Ectodermal cell (in vitro differentiated cells): Measurements from ENCODE around the gene SSTR3.
"Not testable (repeated sequence)": the region's sequence is repeated elsewhere in the genome, so short reads cannot be mapped to it uniquely, and the experiment has no call there.

Experiments used
- H3K27ac ChIP-seq: 2 replicates; pipeline ENCODE4 v1.7.0; 2013; ENCODE audit warnings: mild to moderate bottlenecking, low read depth, low read length; ENCODE audit not compliant: insufficient read depth, poor library complexity, severe bottlenecking
- H3K27me3 ChIP-seq: 2 replicates; pipeline ENCODE4 v1.7.0; 2013; ENCODE audit warnings: mild to moderate bottlenecking, low read length; ENCODE audit not compliant: insufficient read depth, control insufficient read depth, poor library complexity, severe bottlenecking
- H3K36me3 ChIP-seq: one replicate; pipeline ENCODE4 v1.7.0; 2013; ENCODE audit warnings: low read length; ENCODE audit not compliant: control insufficient read depth, insufficient read depth
- H3K4me1 ChIP-seq: one replicate; pipeline ENCODE4 v1.7.0; 2013; ENCODE audit warnings: low read length; ENCODE audit not compliant: control insufficient read depth, insufficient read depth
- H3K4me3 ChIP-seq: 2 replicates; pipeline ENCODE4 v1.7.0; 2013; ENCODE audit warnings: low read depth, low read length, control low read depth; ENCODE audit not compliant: insufficient read depth
- H3K9me3 ChIP-seq: 2 replicates; pipeline ENCODE4 v1.7.0; 2013; ENCODE audit warnings: mild to moderate bottlenecking, low read length, moderate library complexity; ENCODE audit not compliant: control insufficient read depth
- WGBS, 2 experiments: methylation state at CpG; one replicate each; pipeline ENCODE4 v1.1.7; 2013; ENCODE audit warnings: missing lambda C conversion rate in 2 of 2; 5-methylcytosine and 5-hydroxymethylcytosine counted together

SSTR3 gene

DNA sequence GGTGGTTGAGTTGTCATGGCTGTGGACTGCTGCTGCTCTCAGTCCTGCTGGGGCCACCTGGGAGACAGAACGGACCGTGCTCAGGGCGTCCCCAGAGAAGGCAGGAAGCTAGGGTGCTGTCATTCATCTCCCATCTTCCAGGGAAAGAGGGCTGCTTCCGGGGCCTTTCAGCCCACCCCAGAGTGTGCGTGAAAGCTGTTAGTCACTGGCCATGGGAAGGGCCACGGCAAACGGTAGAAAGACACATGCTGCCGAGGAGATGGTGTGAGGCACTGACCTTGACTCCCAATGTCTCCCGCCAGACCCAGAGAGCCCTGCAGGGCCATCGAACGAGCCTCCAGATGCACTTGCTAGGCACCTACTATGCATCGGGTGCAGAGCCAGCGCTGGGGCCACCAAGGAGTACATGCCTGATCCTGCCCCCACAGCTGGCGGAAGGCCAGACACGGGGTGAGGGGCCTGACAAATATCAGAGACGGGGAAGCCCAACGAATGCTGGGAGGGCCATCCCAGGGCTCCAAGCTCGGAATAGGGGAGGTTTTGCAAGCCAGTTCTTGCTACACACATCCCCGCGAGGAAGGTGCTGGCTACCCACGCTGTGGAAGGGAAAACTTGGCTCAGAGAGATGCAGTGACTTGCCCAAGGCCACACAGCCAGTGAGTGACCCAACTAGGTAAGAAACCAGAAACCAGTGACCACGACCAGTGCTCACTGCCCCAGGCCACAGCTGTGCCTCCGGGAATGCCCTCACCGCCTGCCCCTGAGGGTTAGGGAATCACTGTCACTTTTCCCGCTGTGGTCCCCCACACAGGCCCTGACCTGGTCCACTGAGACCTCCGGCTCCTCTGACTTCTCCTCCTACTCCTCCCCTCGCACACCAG, 21.7 kb upstream of the SSTR3 start:
- H3K4me3 ChIP-seq, result no peak overlapping the region
- H3K9me3 ChIP-seq, result no peaks in the 10 kb centered on the region
- no peaks in the 10 kb centered on the region for H3K4me1 ChIP-seq
- H3K27ac ChIP-seq, result no peak overlapping the region
- no peaks in the 10 kb centered on the region for H3K36me3 ChIP-seq
- WGBS, 2 experiments, result 90% methylated on average over 27 of the region's 27 CpGs
- H3K27me3 ChIP-seq, result no peaks in the 10 kb centered on the region

DNA sequence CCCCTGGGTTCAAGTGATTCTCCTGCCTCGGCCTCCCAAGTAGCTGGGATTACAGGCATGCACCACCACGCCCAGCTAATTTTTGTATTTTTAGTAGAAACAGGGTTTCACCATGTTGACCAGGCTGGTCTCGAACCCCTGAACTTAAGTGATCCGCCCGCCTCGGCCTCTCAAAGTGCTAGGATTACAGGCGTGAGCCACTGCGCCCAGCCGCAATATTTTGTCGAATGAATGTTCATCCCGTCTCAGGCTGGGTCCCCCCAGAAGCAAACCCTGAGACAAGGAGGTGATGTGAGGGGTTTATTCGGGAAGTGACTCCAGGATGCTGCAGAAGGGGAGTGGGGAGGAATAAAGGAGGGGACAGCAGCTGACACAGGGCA, 21.1 kb upstream of the SSTR3 start:
- 92 to 93% methylated on average over 12 of the region's 12 CpGs for WGBS, 2 experiments
- not testable (repeated sequence) for H3K36me3 ChIP-seq, H3K4me3 ChIP-seq, H3K9me3 ChIP-seq, H3K4me1 ChIP-seq, H3K27ac ChIP-seq, H3K27me3 ChIP-seq

DNA sequence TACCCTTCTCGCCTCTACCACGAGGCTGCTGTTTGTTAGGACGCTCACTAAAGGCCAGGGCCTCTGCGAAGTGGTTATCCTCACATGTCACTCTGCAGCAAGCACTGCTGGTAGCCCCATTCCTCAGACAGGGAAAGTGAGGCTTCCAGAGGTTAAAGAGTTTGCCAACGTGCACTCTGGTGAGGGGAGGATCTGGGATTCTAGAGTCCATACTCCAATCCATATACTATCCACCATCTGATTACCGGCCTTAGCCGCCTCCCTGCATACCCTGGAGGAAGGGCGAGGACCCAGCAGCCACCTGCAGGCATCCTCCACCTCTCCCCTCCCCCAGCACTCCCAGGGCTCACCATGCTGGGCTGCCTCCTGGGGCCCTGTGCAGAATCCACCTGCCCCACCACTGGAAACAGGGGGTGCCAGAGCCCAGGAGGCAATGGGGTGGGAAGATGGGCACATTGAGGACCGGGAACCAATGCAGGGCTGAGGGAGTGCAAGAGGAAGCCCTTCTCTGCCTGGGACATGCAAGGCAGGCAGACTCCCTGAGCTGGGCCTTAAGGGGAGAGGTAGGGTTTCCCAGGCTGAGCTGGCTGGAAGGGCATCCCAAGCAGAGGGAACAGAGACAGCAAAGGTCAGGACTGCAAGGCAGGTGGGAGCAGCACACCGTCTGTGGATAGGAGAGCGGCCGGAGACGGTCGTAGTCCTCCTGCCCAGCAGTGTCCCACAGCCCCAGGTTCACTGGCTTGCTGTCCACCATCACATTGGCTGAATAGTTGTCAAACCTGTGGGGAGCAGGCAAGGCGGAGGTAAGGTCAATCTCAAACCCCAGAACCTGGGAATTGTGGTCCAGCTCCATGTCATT, 20.1 kb upstream of the SSTR3 start:
- no peaks in the 10 kb centered on the region for H3K36me3 ChIP-seq
- no peak overlapping the region for H3K27ac ChIP-seq
- H3K4me3 ChIP-seq, result no peak overlapping the region
- no peaks in the 10 kb centered on the region for H3K9me3 ChIP-seq
- no peaks in the 10 kb centered on the region for H3K27me3 ChIP-seq
- WGBS, 2 experiments, result 89 to 90% methylated on average over 15 of the region's 15 CpGs
- no peaks in the 10 kb centered on the region for H3K4me1 ChIP-seq

DNA sequence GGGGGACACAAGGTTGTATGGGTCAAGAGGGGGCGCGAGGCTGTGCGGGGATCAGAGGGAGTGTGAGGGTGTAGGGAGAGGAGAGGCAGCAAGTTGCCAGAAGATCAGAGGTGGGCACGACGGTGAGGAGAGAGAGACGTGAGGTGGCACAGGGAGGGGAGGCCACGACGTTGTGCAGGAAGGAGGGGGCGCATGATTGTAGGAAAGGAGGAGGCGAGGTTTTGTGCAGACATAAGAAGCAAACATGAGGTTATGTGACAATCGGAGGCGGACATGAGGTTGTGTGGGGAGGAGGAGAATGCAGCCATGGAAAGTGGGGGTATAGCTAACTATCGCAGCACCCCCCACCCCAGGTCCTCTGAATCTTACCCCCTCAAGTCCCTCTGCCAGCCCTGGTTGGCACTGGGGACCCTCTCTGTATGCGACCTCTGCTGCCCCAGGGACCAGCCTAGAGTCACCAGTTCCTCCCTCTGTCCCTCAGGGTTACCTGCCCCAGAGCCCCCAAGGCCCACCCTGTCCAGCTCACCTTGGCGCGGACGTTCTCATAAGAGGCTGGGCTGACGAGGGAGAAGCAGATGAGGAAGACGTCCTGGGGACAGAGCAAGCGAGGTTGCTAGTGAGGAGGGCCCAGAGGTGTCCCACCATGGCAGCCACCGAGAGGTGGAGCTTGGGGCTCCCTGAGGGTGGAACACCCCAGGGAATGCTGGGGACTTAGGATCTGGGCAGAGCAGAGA, 19.3 kb upstream of the SSTR3 start:
- Histone ChIP-seq H3K4me1 (no peaks in the 10 kb centered on the region), H3K27ac (no peak overlapping the region), H3K9me3 (no peaks in the 10 kb centered on the region), H3K27me3 (no peaks in the 10 kb centered on the region), H3K4me3 (no peak overlapping the region), H3K36me3 (no peaks in the 10 kb centered on the region)
- 90 to 92% methylated on average over 21 of the region's 21 CpGs for WGBS, 2 experiments

DNA sequence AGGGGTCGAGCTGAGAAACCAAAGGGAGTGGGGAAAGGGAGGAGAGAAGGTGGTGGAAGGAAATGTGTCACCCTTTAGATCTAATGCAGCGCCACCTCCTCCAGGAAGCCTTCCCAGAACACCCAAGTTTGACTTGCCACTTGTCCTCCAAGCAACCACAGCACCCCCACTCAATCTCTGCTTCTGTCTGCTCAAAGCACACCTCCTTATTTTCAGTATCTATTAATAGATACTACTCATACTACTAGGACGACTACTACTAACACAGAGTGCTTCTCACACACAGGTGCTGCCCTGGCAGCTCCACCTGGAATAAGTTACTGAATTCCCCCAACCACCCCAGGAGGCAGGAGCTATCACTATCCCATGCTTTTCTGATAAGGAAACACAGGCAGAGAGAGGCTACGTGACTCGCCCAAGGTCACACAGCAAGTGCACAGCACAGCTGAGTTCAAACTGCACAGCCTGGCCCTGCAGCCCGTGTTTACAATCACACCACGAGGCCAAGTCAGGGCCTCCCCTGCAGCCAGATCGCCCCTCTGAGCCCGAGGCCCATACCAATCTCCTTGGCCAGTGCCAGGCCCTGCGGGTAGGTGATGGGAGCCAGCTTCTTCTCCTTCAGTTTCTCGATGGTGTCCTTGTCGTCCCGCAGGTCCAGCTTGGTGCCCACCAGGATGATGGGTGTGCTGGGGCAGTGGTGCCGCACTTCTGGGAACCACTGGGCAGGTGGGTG, 18.6 kb upstream of the SSTR3 start:
- no peaks in the 10 kb centered on the region for H3K4me1 ChIP-seq
- H3K9me3 ChIP-seq, result no peaks in the 10 kb centered on the region
- no peak overlapping the region for H3K4me3 ChIP-seq
- 86 to 88% methylated on average over 14 of the region's 14 CpGs for WGBS, 2 experiments
- no peaks in the 10 kb centered on the region for H3K36me3 ChIP-seq
- no peaks in the 10 kb centered on the region for H3K27me3 ChIP-seq
- H3K27ac ChIP-seq, result no peak overlapping the region

DNA sequence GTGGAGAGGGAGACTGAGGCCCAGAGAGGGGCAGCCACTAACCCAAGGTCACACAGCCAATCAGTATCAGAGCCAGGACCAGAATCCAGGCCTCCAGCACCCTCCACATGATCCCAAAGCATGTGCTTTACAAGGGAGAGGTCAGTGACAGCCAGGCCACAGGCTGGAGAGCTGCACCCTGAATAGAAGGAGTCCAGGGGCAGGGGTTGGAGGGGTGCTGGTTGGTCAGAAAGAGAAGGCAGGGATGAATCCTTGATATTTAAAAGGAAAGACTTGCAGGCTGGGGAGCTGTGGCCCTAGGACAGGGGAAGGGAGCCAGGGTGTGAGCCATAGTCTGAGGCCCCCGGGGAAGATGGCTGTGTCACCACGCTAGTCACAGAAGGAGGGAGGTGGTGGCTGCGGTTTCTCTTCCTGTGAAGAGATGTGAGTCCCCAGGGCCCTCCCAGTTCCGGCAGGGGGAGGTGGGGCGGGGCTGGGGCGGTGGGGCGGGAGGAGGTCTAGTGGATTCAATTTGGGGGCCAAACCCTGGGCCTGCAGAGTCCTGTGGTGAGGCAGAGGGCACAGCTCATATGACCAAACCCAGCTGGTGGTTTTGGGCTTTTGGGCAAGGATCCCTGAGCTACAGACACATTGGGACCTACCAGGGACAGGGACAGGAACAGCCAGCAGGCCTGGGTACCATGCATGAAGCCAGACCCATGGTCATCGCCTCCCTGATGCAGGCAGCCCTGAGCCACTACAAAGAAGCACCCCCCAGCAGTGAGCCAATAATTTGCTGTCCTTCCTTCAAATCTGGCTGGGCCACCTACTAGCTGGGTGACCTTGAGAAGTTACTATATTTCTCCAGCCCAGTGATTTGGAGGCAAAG, 17.8 kb upstream of the SSTR3 start:
- H3K9me3 ChIP-seq, result no peaks in the 10 kb centered on the region
- H3K27ac ChIP-seq, result no peak overlapping the region
- H3K4me3 ChIP-seq, result no peak overlapping the region
- H3K4me1 ChIP-seq, result no peaks in the 10 kb centered on the region
- no peaks in the 10 kb centered on the region for H3K27me3 ChIP-seq
- 78 to 83% methylated on average over 8 of the region's 8 CpGs for WGBS, 2 experiments
- H3K36me3 ChIP-seq, result no peaks in the 10 kb centered on the region

DNA sequence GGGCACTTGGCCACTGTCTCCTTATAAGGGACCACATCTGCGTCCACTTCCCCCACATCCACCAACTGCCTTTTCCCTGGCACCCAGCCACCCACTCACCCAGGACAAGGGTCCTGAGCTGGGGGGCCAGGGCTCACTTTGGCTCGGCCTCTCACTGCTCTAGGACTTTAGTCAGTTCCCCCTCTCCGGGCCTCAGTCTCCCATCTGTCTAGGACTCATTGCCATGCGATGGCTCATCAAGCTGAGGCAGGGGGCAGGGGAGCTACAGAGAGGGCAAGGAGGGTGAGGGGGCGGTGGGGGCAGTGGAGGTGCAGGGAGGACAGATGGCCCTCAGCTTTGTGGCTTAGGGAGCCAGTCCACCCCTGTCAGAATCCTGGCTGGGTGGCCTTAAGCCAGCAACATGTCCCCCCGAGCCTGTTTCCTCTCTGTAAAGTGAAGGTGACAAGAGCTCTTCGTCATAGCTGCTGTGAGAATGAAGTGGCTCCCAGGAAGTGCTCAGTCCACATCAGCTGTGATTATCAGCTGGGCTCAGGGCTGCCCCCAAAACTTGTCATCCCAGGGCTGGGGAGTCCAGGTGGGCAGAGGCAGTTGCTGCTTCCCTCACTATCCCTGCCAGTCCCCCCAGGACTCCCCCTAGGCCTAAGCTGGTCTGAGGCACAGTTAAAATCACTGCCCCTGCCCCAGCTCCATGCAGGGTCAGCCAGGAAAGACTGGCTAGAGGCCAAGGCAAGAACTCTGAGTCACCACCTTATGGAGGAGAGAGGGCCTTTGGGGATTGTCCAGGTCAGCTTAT, 16.9 kb upstream of the SSTR3 start:
- no peaks in the 10 kb centered on the region for H3K27me3 ChIP-seq
- no peaks in the 10 kb centered on the region for H3K4me1 ChIP-seq
- no peak overlapping the region for H3K27ac ChIP-seq
- H3K4me3 ChIP-seq, result no peak overlapping the region
- WGBS, 2 experiments, result 88 to 91% methylated on average over 7 of the region's 7 CpGs
- no peaks in the 10 kb centered on the region for H3K9me3 ChIP-seq
- H3K36me3 ChIP-seq, result no peaks in the 10 kb centered on the region

DNA sequence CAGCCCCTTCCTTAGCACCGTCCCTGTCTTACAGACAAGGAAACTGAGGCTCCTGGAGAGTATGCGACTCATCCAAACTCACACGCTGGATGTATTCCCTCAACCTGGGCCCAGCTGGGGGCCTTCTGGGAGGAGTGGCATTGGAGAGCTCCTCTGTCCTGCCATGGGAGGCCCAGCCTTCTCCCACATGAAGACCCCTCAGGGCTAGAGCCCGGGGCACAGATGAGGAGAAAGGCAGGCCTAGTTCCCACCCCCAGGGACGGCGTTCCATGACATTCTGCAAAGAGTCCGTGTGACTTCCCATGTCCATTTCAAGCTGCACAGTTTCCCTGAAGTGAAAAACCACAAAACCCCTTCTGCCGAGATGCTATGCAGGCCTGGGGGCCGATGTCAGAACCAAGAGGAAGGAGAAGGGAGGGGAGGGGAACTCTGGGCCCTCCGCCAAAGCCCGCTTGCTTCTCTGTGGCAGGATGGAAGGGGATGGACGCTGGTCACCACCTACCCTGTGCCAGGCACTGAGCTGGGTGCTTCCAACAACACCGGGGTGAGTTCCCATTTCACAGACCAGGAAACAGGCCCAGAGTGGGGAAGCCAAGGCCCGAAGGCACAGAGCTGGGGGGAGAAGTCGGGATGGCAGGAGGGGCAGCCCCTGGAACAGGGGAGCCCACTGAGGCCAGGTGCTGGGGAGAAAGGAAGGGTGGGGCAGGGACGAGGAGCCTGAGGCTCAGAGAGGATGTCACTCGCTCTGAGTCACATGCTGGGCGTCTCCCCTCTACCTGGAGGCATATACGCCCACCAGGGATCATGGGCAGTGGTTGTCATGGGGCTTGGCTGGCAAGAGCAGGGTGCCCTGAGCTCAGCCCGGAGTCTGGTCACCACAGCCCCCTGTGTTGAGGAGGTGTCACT, 16.1 kb upstream of the SSTR3 start:
- H3K27ac ChIP-seq, result no peak overlapping the region
- WGBS, 2 experiments, result 88 to 90% methylated on average over 20 of the region's 20 CpGs
- no peaks in the 10 kb centered on the region for H3K36me3 ChIP-seq
- no peaks in the 10 kb centered on the region for H3K27me3 ChIP-seq
- H3K4me1 ChIP-seq, result no peaks in the 10 kb centered on the region
- H3K4me3 ChIP-seq, result no peak overlapping the region
- no peaks in the 10 kb centered on the region for H3K9me3 ChIP-seq
